HFFc6 (cell line): ENCODE measurements around the gene PLIN3. TPM values are rescaled to one million over a fixed set of nuclear protein-coding genes. Genes with fewer than 3 reads are reported as not detected.
"Not testable (repeated sequence)": the region's sequence is repeated elsewhere in the genome, so short reads cannot be mapped to it uniquely, and the experiment has no call there.

ENCODE experiments used
- DNase-seq: peaks from one replicate; pipeline ENCODE4 v3.0.0-alpha.2; 2018
- H3K27ac Mint-ChIP-seq: 2 replicates; pipeline ENCODE4 v1.8.0; 2020; ENCODE audit warnings: mild to moderate bottlenecking, mixed read lengths
- H3K27me3 Mint-ChIP-seq: 2 replicates; pipeline ENCODE4 v1.8.0; 2021; ENCODE audit warnings: mild to moderate bottlenecking, moderate library complexity, mixed read lengths; ENCODE audit not compliant: insufficient read depth
- H3K36me3 Mint-ChIP-seq: 2 replicates; pipeline ENCODE4 v1.8.0; 2021; ENCODE audit warnings: low read depth, mixed read lengths
- H3K4me1 Mint-ChIP-seq: 2 replicates; pipeline ENCODE4 v1.8.0; 2020; ENCODE audit warnings: low read depth, mixed read lengths
- H3K4me3 Mint-ChIP-seq: 2 replicates; pipeline ENCODE4 v1.8.0; 2020; ENCODE audit warnings: mild to moderate bottlenecking, moderate library complexity, mixed read lengths
- H3K9me3 Mint-ChIP-seq: 2 replicates; pipeline ENCODE4 v1.8.0; 2020; ENCODE audit warnings: mild to moderate bottlenecking, mixed read lengths
- total RNA-seq, 6 experiments: library from RNA; stranded (reverse); fragmentation: NEBNext Ultra II Directional; extraction: Animal tissue kit (Norgen Biotek cat#: 25700); gene quantifications; 2 replicates in 1 of 6; 3 replicates in 5 of 6; pipeline ENCODE4 v1.2.3, GENCODE V29; 2021
- TF ChIP-seq, protein P1 (sequence below): fragments of 200-600 bp; sonication (generic); IDR thresholded peaks from 2 replicates; pipeline ENCODE4 v1.5.0; 2021; ENCODE audit warnings: antibody characterized with exemption, mild to moderate bottlenecking

PLIN3 gene
- total RNA-seq, 6 experiments from 2014 or later: 250 to 300 (median 266) TPM

DNA sequence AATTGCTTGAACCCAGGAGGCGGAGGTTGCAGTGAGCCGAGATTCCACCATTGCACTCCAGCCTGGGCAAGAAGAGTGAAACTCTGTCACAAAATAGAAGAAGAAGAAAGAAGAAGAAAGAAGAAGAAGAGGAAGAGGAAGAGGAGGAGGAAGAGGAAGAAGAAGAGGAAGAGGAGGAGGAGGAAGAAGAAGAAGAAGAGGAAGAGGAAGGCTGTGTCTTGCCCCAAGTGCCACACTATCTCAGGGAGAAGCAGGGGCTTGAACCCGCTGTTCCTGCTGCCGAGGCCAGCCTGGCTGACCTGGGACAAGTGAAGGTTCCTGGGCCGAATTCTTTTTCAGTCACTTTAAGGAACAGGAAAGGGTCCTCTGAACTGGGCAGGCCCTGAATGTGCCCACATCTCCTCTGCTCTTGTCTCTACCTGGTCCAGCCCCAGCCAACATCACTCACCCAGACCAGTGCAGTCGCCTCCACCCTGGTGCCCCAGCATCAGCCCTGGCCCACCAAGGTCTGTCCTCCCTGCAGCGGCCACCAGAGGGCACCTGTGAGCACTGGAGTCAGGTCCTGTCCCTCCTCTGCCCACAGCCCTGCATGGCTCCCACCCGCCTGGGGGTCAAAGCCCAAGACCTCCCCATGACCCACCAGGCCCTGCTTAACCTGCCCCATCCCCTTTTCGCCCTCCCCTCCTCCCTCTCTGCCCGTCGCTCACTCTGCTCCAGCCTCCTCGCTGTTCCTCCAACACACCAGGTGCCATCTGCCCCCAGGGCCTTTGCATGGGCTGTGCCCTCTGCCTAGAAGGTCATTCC lies 55.9 kb downstream of the PLIN3 start:
- Mint-ChIP-seq H3K9me3 (peaks cover 10% of the 10 kb centered on the region), H3K27ac (peak overlapping the region; percentile 99), H3K4me1 (peaks cover 43% of the 10 kb centered on the region), H3K36me3 (peaks cover 18% of the 10 kb centered on the region), H3K4me3 (peak overlapping the region; percentile 67), H3K27me3 (peaks cover 11% of the 10 kb centered on the region)
- DNase-seq: peak; percentile 48
- TF ChIP-seq, protein P1, sequence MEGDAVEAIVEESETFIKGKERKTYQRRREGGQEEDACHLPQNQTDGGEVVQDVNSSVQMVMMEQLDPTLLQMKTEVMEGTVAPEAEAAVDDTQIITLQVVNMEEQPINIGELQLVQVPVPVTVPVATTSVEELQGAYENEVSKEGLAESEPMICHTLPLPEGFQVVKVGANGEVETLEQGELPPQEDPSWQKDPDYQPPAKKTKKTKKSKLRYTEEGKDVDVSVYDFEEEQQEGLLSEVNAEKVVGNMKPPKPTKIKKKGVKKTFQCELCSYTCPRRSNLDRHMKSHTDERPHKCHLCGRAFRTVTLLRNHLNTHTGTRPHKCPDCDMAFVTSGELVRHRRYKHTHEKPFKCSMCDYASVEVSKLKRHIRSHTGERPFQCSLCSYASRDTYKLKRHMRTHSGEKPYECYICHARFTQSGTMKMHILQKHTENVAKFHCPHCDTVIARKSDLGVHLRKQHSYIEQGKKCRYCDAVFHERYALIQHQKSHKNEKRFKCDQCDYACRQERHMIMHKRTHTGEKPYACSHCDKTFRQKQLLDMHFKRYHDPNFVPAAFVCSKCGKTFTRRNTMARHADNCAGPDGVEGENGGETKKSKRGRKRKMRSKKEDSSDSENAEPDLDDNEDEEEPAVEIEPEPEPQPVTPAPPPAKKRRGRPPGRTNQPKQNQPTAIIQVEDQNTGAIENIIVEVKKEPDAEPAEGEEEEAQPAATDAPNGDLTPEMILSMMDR: peak; percentile 90

DNA sequence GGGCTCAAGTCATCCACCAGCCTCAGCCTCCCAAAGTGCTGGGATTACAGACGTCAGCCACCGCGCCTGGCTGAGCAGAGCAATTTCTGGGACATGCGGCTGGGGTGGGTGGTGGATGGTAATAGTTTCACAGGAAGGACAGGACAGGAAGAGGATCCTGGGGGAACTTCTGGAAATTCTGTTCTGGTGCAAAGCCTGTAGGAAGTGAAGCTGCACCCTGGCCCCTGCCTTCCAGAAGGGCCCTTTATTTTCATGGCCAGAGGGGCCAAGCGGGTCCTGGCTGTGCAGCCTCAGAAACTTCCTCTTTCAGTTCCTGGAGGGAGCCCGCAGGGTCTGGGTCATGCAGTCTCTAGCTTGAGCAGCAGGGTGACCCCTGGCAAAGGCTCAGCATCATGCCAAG lies 60.3 kb downstream of the PLIN3 start:
- no peaks in the 10 kb centered on the region for H3K36me3 Mint-ChIP-seq
- H3K27me3 Mint-ChIP-seq: peaks cover 2% of the 10 kb centered on the region
- H3K4me1 Mint-ChIP-seq: peaks cover 15% of the 10 kb centered on the region
- no peak for DNase-seq
- H3K4me3 Mint-ChIP-seq: no peak overlapping the region
- no peak overlapping the region for H3K27ac Mint-ChIP-seq
- TF ChIP-seq, protein P1: no peak
- no peaks in the 10 kb centered on the region for H3K9me3 Mint-ChIP-seq

DNA sequence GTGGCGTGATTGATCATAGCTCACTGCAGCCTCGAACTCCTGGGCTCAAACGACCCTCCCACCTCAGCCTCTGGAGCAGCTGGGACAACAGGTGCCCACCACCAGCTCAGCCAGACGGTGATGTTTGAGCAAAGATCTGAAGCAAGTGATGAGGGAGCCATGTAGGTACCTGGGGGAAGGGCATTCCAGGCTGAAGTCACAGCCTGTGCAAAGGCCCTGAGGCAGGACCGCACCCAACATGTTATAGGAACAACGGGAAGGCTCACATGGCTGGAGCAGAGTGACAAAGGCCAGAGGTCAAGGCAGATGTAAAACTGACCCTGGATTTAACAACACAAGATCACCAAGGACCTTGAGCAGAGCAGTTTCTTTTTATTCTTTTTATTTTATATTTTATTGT lies 61.1 kb downstream of the PLIN3 start:
- peaks cover 9% of the 10 kb centered on the region for H3K4me1 Mint-ChIP-seq
- no peak for DNase-seq
- TF ChIP-seq, protein P1: no peak
- no peaks in the 10 kb centered on the region for H3K9me3 Mint-ChIP-seq
- peaks cover 2% of the 10 kb centered on the region for H3K27me3 Mint-ChIP-seq
- no peak overlapping the region for H3K27ac Mint-ChIP-seq
- no peak overlapping the region for H3K4me3 Mint-ChIP-seq
- no peaks in the 10 kb centered on the region for H3K36me3 Mint-ChIP-seq

DNA sequence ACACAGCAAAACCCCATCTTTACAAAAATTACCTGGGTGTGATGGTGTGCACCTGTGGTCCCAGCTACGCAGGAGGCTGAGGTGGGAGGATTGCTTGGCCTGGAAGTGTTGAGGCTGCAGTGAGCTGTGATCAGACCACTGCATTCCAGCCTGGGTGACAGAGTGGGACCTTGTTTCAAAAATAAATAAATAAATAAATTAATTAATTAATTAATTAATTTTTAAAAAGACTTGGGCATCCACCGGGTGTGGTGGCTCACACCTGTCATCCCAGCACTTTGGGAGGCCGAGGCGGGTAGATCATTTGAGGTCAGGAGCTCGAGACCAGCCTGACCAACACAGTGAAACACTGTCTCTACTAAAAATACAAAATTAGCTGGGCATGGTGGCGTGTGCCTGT lies 62.3 kb downstream of the PLIN3 start:
- not testable (repeated sequence) for H3K4me3 Mint-ChIP-seq, H3K27ac Mint-ChIP-seq, H3K9me3 Mint-ChIP-seq, H3K36me3 Mint-ChIP-seq, H3K27me3 Mint-ChIP-seq, H3K4me1 Mint-ChIP-seq, DNase-seq

DNA sequence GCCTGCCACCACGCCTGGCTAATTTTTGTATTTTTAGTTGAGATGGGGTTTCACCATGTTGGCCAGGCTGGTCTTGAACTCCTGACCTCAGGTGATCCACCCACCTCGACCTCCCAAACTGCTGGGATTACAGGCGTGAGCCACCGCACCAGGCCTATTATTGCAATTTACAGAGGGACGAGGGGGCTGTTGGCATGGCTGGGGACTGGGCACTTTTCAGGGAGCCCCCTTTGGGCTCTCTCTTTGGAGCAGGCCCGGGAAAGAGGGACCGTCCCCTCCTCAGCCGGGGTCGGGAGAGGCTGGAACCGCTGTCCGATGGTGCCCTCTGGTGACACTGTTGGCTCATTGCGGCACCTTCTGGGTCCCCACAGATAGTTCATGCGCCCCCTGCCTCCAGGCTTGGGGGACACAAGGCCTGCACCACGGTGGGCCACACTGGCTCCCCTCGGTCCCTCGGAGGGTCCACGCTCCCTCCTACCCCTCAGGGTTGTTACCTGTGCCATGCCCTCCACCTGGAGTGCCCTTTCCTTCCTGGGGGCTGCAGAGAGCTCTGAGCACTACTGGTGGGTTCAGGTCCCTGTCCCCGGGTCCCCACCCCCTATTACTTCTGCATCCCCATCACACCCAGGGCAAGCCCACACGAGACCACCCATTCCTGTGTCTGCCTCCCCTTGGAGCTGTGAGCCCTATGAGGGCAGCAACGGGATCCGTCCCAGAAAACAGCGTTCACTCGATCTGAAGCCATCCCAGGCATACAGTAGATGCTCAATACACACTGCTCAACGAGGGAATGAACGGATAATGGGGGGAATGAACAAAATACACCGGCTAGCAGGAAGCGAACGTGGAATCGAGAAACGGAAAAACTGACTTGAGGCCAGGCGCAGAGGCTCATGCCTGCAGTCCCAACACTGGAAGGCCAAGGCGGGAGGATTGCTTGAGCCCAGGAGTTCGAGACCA lies 63.5 kb downstream of the PLIN3 start:
- peaks cover 2% of the 10 kb centered on the region for H3K27me3 Mint-ChIP-seq
- TF ChIP-seq, protein P1: peak; percentile 85
- H3K27ac Mint-ChIP-seq: no peak overlapping the region
- no peaks in the 10 kb centered on the region for H3K9me3 Mint-ChIP-seq
- H3K36me3 Mint-ChIP-seq: 0 out of 2 replicates have a peak, but pooled peaks cover under 1% of the 10 kb centered on the region
- DNase-seq: peak; percentile 25
- H3K4me1 Mint-ChIP-seq: no peaks in the 10 kb centered on the region
- H3K4me3 Mint-ChIP-seq: no peak overlapping the region

DNA sequence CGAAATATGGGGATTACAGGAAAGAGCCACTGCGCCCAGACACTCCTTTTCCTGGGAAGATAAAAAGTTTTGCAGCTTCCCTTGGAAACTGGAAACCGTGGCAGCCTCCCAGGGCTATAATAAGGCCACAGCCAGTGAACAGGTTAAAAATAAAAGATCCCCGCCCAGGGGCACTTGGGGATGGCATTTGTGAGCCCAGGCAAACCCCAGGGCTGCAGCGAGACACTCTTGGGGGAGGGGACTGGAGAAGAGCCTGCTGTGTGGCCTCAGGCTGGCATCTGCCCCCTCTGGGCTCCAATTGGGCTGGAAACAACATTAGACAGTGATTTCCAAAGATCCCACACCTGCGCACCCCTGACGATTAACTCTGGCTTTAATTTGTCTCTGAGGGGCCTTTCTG lies 64.8 kb downstream of the PLIN3 start:
- no peak for DNase-seq
- TF ChIP-seq, protein P1: no peak
- H3K4me3 Mint-ChIP-seq: no peak overlapping the region
- peaks cover 2% of the 10 kb centered on the region for H3K27me3 Mint-ChIP-seq
- no peaks in the 10 kb centered on the region for H3K9me3 Mint-ChIP-seq
- H3K27ac Mint-ChIP-seq: no peak overlapping the region
- H3K4me1 Mint-ChIP-seq: no peaks in the 10 kb centered on the region
- peaks cover 7% of the 10 kb centered on the region; the same call in 1 of the 2 replicates for H3K36me3 Mint-ChIP-seq
